HEK293 (cell line): ENCODE measurements around the gene PNKD.
A peak's percentile ranks its signal among the peaks of the same experiment; 100 is the strongest.

Experiments
- CTCF ChIA-PET: fragments of 350-600 bp; formaldehyde crosslinking; extraction: SDS; loops from one replicate; lab custom pipeline; 2021; ENCODE audit warnings: antibody characterized with exemption; lab: Yijun Ruan, JAX
- POLR2A ChIA-PET: fragments of 300-600 bp; formaldehyde crosslinking; extraction: SDS; loops from one replicate; lab custom pipeline; 2020; ENCODE audit warnings: antibody characterized with exemption, inconsistent platforms; lab: Yijun Ruan, JAX
- H3K27ac ChIP-seq: fragments of 200-500 bp; sonication (Bioruptor generic); 2 replicates; pipeline ENCODE4 v1.5.1; 2014; ENCODE audit warnings: low read depth, low read length, control low read depth, inconsistent platforms; ENCODE audit errors: extremely low read depth
- H3K36me3 ChIP-seq, 2 experiments: fragments of 200-500 bp in 1 of 2; sonication (Bioruptor generic) in 1 of 2; 1 replicate in 1 of 2; 2 replicates in 1 of 2; pipeline ENCODE4 v1.5.1; 2014 to 2017; ENCODE audit warnings: inconsistent platforms in 2 of 2, low read length in 2 of 2; ENCODE audit not compliant: control insufficient read depth in 2 of 2, insufficient read depth in 1 of 2
- H3K4me1 ChIP-seq: fragments of 200-500 bp; sonication (Bioruptor generic); 2 replicates; pipeline ENCODE4 v1.5.1; 2014; ENCODE audit warnings: mild to moderate bottlenecking, low read length, inconsistent platforms; ENCODE audit not compliant: control insufficient read depth, insufficient read depth
- H3K4me3 ChIP-seq: 2 replicates; pipeline ENCODE4 v1.5.1; 2011; ENCODE audit warnings: low read depth, mild to moderate bottlenecking, control low read depth, low read length, moderate library complexity
- H3K9me3 ChIP-seq: fragments of 200-500 bp; sonication (Bioruptor generic); 2 replicates; pipeline ENCODE4 v1.5.1; 2014; ENCODE audit warnings: low read depth, low read length, inconsistent platforms; ENCODE audit not compliant: control insufficient read depth, insufficient read depth
- BCL11A ChIP-seq: fragments of 450-650 bp; formaldehyde crosslinking; IDR thresholded peaks from 2 replicates; pipeline ENCODE4 v1.5.1; 2016; ENCODE audit warnings: low read depth, missing biosample characterization, missing genetic modification characterization
- KLF1 ChIP-seq: fragments of 450-650 bp; formaldehyde crosslinking; IDR thresholded peaks from 2 replicates; pipeline ENCODE4 v1.5.1; 2016; ENCODE audit warnings: missing biosample characterization, missing genetic modification characterization
- RBAK ChIP-seq: fragments of 450-650 bp; formaldehyde crosslinking; IDR thresholded peaks from 2 replicates; pipeline ENCODE4 v1.5.1; 2016; ENCODE audit warnings: missing biosample characterization, missing genetic modification characterization
- SCRT2 ChIP-seq: fragments of 450-650 bp; formaldehyde crosslinking; IDR thresholded peaks from 2 replicates; pipeline ENCODE4 v1.5.1; 2016; ENCODE audit warnings: missing biosample characterization, missing genetic modification characterization
- SETDB1 ChIP-seq: IDR thresholded peaks from one replicate; pipeline ENCODE4 v1.6.1; 2017; ENCODE audit warnings: mild to moderate bottlenecking, low read length, moderate library complexity, mixed read lengths; ENCODE audit not compliant: insufficient read length
- ZBTB17 ChIP-seq: fragments of 450-650 bp; formaldehyde crosslinking; IDR thresholded peaks from 2 replicates; pipeline ENCODE4 v1.5.1; 2016; ENCODE audit warnings: missing biosample characterization, missing genetic modification characterization
- ZFHX2 ChIP-seq: fragments of 450-650 bp; formaldehyde crosslinking; conservative IDR thresholded peaks from 2 replicates; pipeline ENCODE4 v1.5.1; 2016; ENCODE audit warnings: missing biosample characterization, missing genetic modification characterization
- ZNF114 ChIP-seq: fragments of 450-650 bp; formaldehyde crosslinking; IDR thresholded peaks from 2 replicates; pipeline ENCODE4 v1.5.0; 2017; ENCODE audit warnings: missing biosample characterization, missing genetic modification characterization
- ZNF184 ChIP-seq: fragments of 450-650 bp; IDR thresholded peaks from 2 replicates; pipeline ENCODE4 v1.5.1; 2018; ENCODE audit warnings: missing biosample characterization, mild to moderate bottlenecking, missing genetic modification characterization
- ZNF24 ChIP-seq: fragments of 450-650 bp; formaldehyde crosslinking; IDR thresholded peaks from 2 replicates; pipeline ENCODE4 v1.5.1; 2016; ENCODE audit warnings: missing biosample characterization, missing genetic modification characterization
- ZNF341 ChIP-seq: fragments of 450-650 bp; formaldehyde crosslinking; IDR thresholded peaks from 2 replicates; pipeline ENCODE4; 2016; ENCODE audit warnings: low read depth, missing biosample characterization, missing genetic modification characterization
- ZNF366 ChIP-seq: fragments of 450-650 bp; formaldehyde crosslinking; conservative IDR thresholded peaks from 2 replicates; pipeline ENCODE4 v1.5.1; 2016; ENCODE audit warnings: missing biosample characterization, missing genetic modification characterization
- ZNF549 ChIP-seq: fragments of 450-650 bp; IDR thresholded peaks from 2 replicates; pipeline ENCODE4 v1.5.1; 2018; ENCODE audit warnings: missing biosample characterization, missing genetic modification characterization, mild to moderate bottlenecking, inconsistent platforms, moderate library complexity
- ZNF596 ChIP-seq: fragments of 450-650 bp; IDR thresholded peaks from 2 replicates; pipeline ENCODE4 v1.5.0; 2018; ENCODE audit warnings: missing biosample characterization, mild to moderate bottlenecking, missing genetic modification characterization, moderate library complexity
- ZNF654 ChIP-seq: fragments of 450-650 bp; formaldehyde crosslinking; IDR thresholded peaks from 2 replicates; pipeline ENCODE4 v1.5.1; 2016; ENCODE audit warnings: low read depth, missing biosample characterization, missing genetic modification characterization
- ZNF776 ChIP-seq: fragments of 450-650 bp; formaldehyde crosslinking; IDR thresholded peaks from 2 replicates; pipeline ENCODE4 v1.5.0; 2017; ENCODE audit warnings: missing biosample characterization, missing genetic modification characterization, borderline replicate concordance
- ZNF785 ChIP-seq: fragments of 450-650 bp; formaldehyde crosslinking; IDR thresholded peaks from 2 replicates; pipeline ENCODE4 v1.5.1; 2016; ENCODE audit warnings: missing biosample characterization, missing genetic modification characterization
- ZNF837 ChIP-seq: fragments of 450-650 bp; formaldehyde crosslinking; IDR thresholded peaks from 2 replicates; pipeline ENCODE4 v1.5.1; 2016; ENCODE audit warnings: missing biosample characterization, missing genetic modification characterization
- TF ChIP-seq, protein P1 (sequence below): fragments of 450-650 bp; formaldehyde crosslinking; IDR thresholded peaks from 2 replicates; pipeline ENCODE4 v1.5.1; 2016; ENCODE audit warnings: missing biosample characterization, missing genetic modification characterization
- TF ChIP-seq, protein P2 (sequence below): fragments of 450-650 bp; IDR thresholded peaks from 2 replicates; pipeline ENCODE4 v1.5.1; 2018; ENCODE audit warnings: missing biosample characterization, missing genetic modification characterization
- TF ChIP-seq, protein P3 (sequence below): fragments of 450-650 bp; formaldehyde crosslinking; IDR thresholded peaks from 2 replicates; pipeline ENCODE4 v1.5.1; 2016; ENCODE audit warnings: missing biosample characterization, missing genetic modification characterization

Gene PNKD

DNA sequence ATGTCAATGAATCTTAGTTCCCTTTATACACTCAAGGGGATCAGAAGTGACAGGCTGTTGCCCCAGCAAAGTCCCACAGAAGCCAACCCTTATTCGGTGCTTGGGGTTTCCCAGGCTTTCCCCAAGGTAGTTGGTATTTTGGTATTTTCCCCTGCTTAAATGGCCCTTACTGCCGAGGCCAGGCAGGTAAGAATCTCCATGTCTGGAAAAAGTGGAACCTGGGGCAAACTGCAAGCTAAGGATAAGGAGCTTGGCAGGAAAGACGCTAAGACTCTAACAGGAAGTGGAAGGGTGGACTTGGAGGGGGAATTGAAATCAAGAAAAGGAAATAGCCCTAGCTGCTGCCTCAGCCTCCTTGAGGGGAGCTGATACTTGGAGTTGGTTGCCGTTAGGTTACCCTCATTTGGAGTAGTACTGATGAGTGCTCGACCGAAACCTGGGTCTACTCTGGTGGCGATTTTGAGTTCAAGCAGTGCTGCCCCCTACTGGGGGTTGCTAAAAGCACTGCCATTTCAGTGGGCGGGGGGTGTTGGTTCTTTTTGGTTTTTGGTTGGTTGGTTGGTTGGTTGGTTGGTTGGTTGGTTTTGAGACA lies 12.8 kb upstream of the PNKD start:
- Histone ChIP-seq H3K27ac (no peak overlapping the region), H3K36me3 (peaks cover 21 to 45% of the 10 kb centered on the region in 2 experiments), H3K9me3 (no peaks in the 10 kb centered on the region), H3K4me3 (no peak overlapping the region), H3K4me1 (no peaks in the 10 kb centered on the region; the same call in 1 of the 2 replicates)
- CTCF ChIA-PET: interaction anchor here (0.7 to 2.1 kb wide), 16 partner anchors 8 to 315 kb away, joined by 3 to 12 read pairs (median 4); partner anchors contain the start of gene PNKD
- POLR2A ChIA-PET: no interaction called here
- TF ChIP-seq ZNF654 (tag by site-specific recombination) (peak; percentile 30), ZNF24 (tag by site-specific recombination) (no peak)
- TF ChIP-seq, protein P1, sequence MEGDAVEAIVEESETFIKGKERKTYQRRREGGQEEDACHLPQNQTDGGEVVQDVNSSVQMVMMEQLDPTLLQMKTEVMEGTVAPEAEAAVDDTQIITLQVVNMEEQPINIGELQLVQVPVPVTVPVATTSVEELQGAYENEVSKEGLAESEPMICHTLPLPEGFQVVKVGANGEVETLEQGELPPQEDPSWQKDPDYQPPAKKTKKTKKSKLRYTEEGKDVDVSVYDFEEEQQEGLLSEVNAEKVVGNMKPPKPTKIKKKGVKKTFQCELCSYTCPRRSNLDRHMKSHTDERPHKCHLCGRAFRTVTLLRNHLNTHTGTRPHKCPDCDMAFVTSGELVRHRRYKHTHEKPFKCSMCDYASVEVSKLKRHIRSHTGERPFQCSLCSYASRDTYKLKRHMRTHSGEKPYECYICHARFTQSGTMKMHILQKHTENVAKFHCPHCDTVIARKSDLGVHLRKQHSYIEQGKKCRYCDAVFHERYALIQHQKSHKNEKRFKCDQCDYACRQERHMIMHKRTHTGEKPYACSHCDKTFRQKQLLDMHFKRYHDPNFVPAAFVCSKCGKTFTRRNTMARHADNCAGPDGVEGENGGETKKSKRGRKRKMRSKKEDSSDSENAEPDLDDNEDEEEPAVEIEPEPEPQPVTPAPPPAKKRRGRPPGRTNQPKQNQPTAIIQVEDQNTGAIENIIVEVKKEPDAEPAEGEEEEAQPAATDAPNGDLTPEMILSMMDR (tag by site-specific recombination): peak; percentile 57

DNA sequence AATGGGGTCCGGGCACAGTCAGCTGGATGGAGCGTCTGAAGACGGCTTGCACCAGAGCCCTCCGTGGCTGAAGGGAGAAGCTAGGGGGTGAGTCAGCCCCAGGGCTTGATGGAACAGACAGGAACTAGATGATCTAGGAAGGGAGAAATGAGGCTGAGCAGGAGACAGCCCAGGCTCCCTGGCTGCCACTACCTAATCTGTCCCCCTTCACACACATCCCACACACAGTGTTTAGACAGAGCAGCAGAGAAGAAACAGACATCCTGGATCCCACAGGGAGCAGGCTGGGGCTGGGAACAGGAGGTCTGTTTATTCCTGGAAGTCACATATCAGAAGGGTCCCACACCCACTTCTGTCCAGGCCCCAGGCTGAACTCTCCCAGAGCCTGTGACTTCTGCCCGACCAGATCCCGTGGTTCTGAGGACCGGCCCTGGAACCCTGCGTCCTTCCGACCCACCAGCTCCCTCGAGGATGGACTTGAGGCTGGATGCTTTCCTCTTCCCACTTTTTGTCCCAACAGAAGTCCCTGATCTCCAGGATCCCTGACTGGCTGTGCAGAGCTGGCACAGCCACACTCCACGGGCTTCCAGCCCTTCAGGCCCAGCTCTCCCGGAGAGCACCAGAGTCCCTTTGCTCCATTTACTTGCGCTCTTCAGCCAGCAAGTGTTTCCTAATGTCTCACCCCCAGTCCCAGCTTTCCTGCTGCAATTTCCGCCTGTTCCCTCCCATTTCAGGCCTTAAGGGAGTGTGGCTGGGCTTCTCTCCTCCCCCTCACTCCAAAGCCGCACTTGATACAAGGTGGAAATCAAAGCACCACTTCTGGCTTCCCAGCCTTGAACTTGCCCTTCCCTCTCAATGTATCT lies 11.0 kb upstream of the PNKD start:
- Histone ChIP-seq H3K4me1 (no peaks in the 10 kb centered on the region; the same call in 1 of the 2 replicates), H3K4me3 (no peak overlapping the region), H3K9me3 (no peaks in the 10 kb centered on the region), H3K36me3 (peaks cover 14 to 45% of the 10 kb centered on the region in 2 experiments), H3K27ac (no peak overlapping the region)
- no peak for TF ChIP-seq ZNF114
- no peak for TF ChIP-seq ZNF785
- no peak for TF ChIP-seq ZNF184 (tag by site-specific recombination)
- no peak for TF ChIP-seq ZNF776 (tag by site-specific recombination)
- TF ChIP-seq ZNF366 (tag by site-specific recombination): no peak
- no peak for TF ChIP-seq BCL11A (tag by site-specific recombination)
- no peak for TF ChIP-seq ZNF654 (tag by site-specific recombination)
- no peak for TF ChIP-seq ZNF341
- no peak for TF ChIP-seq KLF1 (tag by site-specific recombination)
- TF ChIP-seq, protein P2, sequence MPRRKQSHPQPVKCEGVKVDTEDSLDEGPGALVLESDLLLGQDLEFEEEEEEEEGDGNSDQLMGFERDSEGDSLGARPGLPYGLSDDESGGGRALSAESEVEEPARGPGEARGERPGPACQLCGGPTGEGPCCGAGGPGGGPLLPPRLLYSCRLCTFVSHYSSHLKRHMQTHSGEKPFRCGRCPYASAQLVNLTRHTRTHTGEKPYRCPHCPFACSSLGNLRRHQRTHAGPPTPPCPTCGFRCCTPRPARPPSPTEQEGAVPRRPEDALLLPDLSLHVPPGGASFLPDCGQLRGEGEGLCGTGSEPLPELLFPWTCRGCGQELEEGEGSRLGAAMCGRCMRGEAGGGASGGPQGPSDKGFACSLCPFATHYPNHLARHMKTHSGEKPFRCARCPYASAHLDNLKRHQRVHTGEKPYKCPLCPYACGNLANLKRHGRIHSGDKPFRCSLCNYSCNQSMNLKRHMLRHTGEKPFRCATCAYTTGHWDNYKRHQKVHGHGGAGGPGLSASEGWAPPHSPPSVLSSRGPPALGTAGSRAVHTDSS (tag by site-specific recombination): no peak
- no peak for TF ChIP-seq RBAK
- TF ChIP-seq ZNF596: no peak
- TF ChIP-seq ZFHX2 (tag by site-specific recombination): no peak
- TF ChIP-seq, protein P3, sequence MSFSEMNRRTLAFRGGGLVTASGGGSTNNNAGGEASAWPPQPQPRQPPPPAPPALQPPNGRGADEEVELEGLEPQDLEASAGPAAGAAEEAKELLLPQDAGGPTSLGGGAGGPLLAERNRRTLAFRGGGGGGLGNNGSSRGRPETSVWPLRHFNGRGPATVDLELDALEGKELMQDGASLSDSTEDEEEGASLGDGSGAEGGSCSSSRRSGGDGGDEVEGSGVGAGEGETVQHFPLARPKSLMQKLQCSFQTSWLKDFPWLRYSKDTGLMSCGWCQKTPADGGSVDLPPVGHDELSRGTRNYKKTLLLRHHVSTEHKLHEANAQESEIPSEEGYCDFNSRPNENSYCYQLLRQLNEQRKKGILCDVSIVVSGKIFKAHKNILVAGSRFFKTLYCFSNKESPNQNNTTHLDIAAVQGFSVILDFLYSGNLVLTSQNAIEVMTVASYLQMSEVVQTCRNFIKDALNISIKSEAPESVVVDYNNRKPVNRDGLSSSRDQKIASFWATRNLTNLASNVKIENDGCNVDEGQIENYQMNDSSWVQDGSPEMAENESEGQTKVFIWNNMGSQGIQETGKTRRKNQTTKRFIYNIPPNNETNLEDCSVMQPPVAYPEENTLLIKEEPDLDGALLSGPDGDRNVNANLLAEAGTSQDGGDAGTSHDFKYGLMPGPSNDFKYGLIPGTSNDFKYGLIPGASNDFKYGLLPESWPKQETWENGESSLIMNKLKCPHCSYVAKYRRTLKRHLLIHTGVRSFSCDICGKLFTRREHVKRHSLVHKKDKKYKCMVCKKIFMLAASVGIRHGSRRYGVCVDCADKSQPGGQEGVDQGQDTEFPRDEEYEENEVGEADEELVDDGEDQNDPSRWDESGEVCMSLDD (tag by site-specific recombination): no peak
- no peak for TF ChIP-seq ZNF837 (tag by site-specific recombination)
- no peak for TF ChIP-seq SETDB1
- TF ChIP-seq ZNF549 (tag by site-specific recombination): no peak
- TF ChIP-seq SCRT2 (tag by site-specific recombination): no peak
- no peak for TF ChIP-seq ZBTB17 (tag by site-specific recombination)
- ChIA-PET POLR2A (interaction anchor here (1.5 to 2.8 kb wide), 2 partner anchors 11 kb away, joined by 6 to 9 read pairs; partner anchors contain the start of genes AAMP and PNKD), CTCF (interaction anchor here (1.2 to 1.8 kb wide), 4 partner anchors 11 to 73 kb away, joined by 3 to 10 read pairs (median 4); partner anchors contain the start of genes AAMP and PNKD)
